B cell (primary cell): ENCODE data around the gene NFKBIA. TPM values are rescaled to one million over a fixed set of nuclear protein-coding genes. Genes with fewer than 3 reads are reported as not detected.

Source experiments
- ATAC-seq: fragments of 200-7000 bp; cut with Tn5 transposase; one replicate; pipeline ENCODE4 v1.10.0; 2021; ENCODE audit warnings: low read depth, mild to moderate bottlenecking, moderate number of reproducible peaks, moderate library complexity
- CTCF ChIA-PET: fragments of 350-600 bp; sonication (Branson Sonifier 250); formaldehyde crosslinking; loops from one replicate; lab custom pipeline; 2021; ENCODE audit warnings: antibody characterized with exemption, inconsistent platforms; lab: Charles Lee
- POLR2A ChIA-PET: fragments of 350-600 bp; sonication (Branson Sonifier 250); formaldehyde crosslinking; loops from one replicate; lab custom pipeline; 2021; ENCODE audit warnings: antibody characterized with exemption; lab: Charles Lee
- DNase-seq: peaks from one replicate; pipeline ENCODE4 v3.0.0; 2013
- H2AFZ ChIP-seq: 2 replicates; pipeline ENCODE4 v1.6.1; 2012; ENCODE audit warnings: mild to moderate bottlenecking, low read depth, low read length; ENCODE audit not compliant: insufficient read depth, poor library complexity, severe bottlenecking
- H3K27ac ChIP-seq, 2 donors: 1 replicate in 1 of 2; 2 replicates in 1 of 2; pipeline ENCODE4 v1.5.1; 2012 to 2013; ENCODE audit warnings: low read length in 2 of 2, mild to moderate bottlenecking in 2 of 2, moderate library complexity in 1 of 2
- H3K27me3 ChIP-seq, 4 experiments: fragments of 200-600 bp in 1 of 4; sonication (generic) in 1 of 4; replicated peaks in 1 of 4; 1 replicate in 2 of 4; 2 replicates in 2 of 4; pipeline versions ENCODE4 v1.6.1 to v1.7.0; 2013 to 2016; ENCODE audit warnings: low read length in 3 of 4, mild to moderate bottlenecking in 2 of 4, mixed read lengths in 1 of 4, moderate library complexity in 1 of 4; ENCODE audit not compliant: insufficient read depth in 4 of 4, control insufficient read depth in 3 of 4; ENCODE audit errors: control extremely low read depth in 1 of 4
- H3K36me3 ChIP-seq, 2 experiments: replicated peaks in 1 of 2; 1 replicate in 1 of 2; 2 replicates in 1 of 2; pipeline versions ENCODE4 v1.6.1 to v1.7.1; 2013; ENCODE audit warnings: low read length in 1 of 2; ENCODE audit not compliant: insufficient read depth in 2 of 2, control insufficient read depth in 1 of 2; ENCODE audit errors: control extremely low read depth in 1 of 2, extremely low read depth in 1 of 2
- H3K4me1 ChIP-seq, 2 donors: fragments of 200-600 bp in 1 of 2; sonication (generic) in 1 of 2; 1 replicate in 1 of 2; 2 replicates in 1 of 2; pipeline versions ENCODE4 v1.5.1 to v1.6.1; 2013 to 2017; ENCODE audit warnings: low read length in 2 of 2; ENCODE audit not compliant: control insufficient read depth in 2 of 2, insufficient read depth in 2 of 2
- H3K4me2 ChIP-seq: replicated peaks from 2 replicates; pipeline ENCODE3; 2012; ENCODE audit warnings: mild to moderate bottlenecking, low read depth, low read length; ENCODE audit not compliant: poor library complexity, severe bottlenecking
- H3K4me3 ChIP-seq, 5 experiments: fragments of 200-600 bp in 1 of 5; sonication (generic) in 1 of 5; 1 replicate in 3 of 5; 2 replicates in 2 of 5; pipeline versions ENCODE4 v1.5.1 to v1.7.0; 2011 to 2016; ENCODE audit warnings: low read length in 4 of 5, mild to moderate bottlenecking in 4 of 5, low read depth in 2 of 5, control low read depth in 1 of 5, moderate library complexity in 1 of 5; ENCODE audit not compliant: insufficient read depth in 1 of 5; ENCODE audit errors: control extremely low read depth in 1 of 5, extremely low read depth in 1 of 5
- H3K79me2 ChIP-seq: fragments of 200-600 bp; sonication (generic); one replicate; pipeline ENCODE4 v1.6.0; 2016; ENCODE audit warnings: low read length; ENCODE audit not compliant: control insufficient read depth, insufficient read depth
- H3K9ac ChIP-seq: fragments of 200-600 bp; sonication (generic); 2 replicates; pipeline ENCODE4 v1.6.1; 2017; ENCODE audit warnings: mild to moderate bottlenecking, low read length, moderate library complexity
- H3K9me3 ChIP-seq, 3 donors: one replicate each; pipeline versions ENCODE4 v1.6.1 to v1.7.1; 2013; ENCODE audit warnings: low read length in 2 of 3; ENCODE audit not compliant: control insufficient read depth in 2 of 3, insufficient read depth in 1 of 3; ENCODE audit errors: control extremely low read depth in 1 of 3
- H4K20me1 ChIP-seq: 2 replicates; pipeline ENCODE4 v1.6.0; 2012; ENCODE audit warnings: mild to moderate bottlenecking, low read length; ENCODE audit not compliant: insufficient read depth, control insufficient read depth, poor library complexity, severe bottlenecking
- H3K27ac Mint-ChIP-seq: one replicate; pipeline ENCODE4 v1.8.0; 2021; ENCODE audit warnings: mixed read lengths
- H3K27me3 Mint-ChIP-seq: one replicate; pipeline ENCODE4 v1.8.0; 2021; ENCODE audit warnings: mixed read lengths
- H3K4me1 Mint-ChIP-seq: one replicate; pipeline ENCODE4 v1.8.0; 2021; ENCODE audit warnings: mixed read lengths
- H3K4me3 Mint-ChIP-seq: one replicate; pipeline ENCODE4 v1.8.0; 2021; ENCODE audit warnings: mixed read lengths
- H3K9me3 Mint-ChIP-seq: one replicate; pipeline ENCODE4 v1.8.0; 2022; ENCODE audit warnings: mixed read lengths; ENCODE audit not compliant: insufficient read depth
- EZH2 ChIP-seq: IDR thresholded peaks from 2 replicates; pipeline ENCODE4 v1.6.1; 2012; ENCODE audit warnings: borderline replicate concordance, low read depth, mild to moderate bottlenecking, moderate library complexity, low read length; ENCODE audit not compliant: insufficient read depth, poor library complexity, severe bottlenecking
- whole genome bisulfite sequencing: methylation state at CpG from one replicate; pipeline ENCODE4 v1.1.5; 2013; ENCODE audit warnings: missing lambda C conversion rate; ENCODE audit not compliant: insufficient coverage; 5-methylcytosine and 5-hydroxymethylcytosine counted together
- intact Hi-C: fragments of 100-400 bp; cut with micrococcal nuclease; formaldehyde crosslinking; loops from one replicate; pipeline ENCODE4 v1.10.0; 2022
- polyA plus RNA-seq: library from polyadenylated mRNA; depleted of rRNA; stranded (reverse); fragments of >200 nt; gene quantifications from 2 replicates; pipeline ENCODE4 v1.2.3, GENCODE V29; 2012
- total RNA-seq, 2 donors: library from RNA; stranded (reverse); fragments of 120-200 nt in 1 of 2; gene quantifications; 1 replicate in 1 of 2; 2 replicates in 1 of 2; pipeline versions ENCODE4 v1.2.3 to v1.2.4, GENCODE V29; 2013 to 2022
- TF ChIP-seq, protein P1 (sequence below): fragments of 200-600 bp; IDR thresholded peaks from one replicate; pipeline ENCODE4 v1.8.0; 2022; ENCODE audit warnings: antibody characterized with exemption, mild to moderate bottlenecking

The NFKBIA gene
- total and polyA plus RNA-seq, 2 donors (not counting 1 experiment from before 2014, with no cell fraction given), result 308 to 3,195 TPM

GRCh38 chr14:35353409-35354172 is 51.0 kb downstream of the NFKBIA start:
- POLR2A ChIA-PET, result no interaction called here
- no peak for ATAC-seq
- WGBS, result 89% methylated on average over 7 of the region's 10 CpGs
- Mint-ChIP-seq H3K4me1 (peaks cover 3% of the 10 kb centered on the region), H3K27me3 (no peaks in the 10 kb centered on the region), H3K9me3 (no peaks in the 10 kb centered on the region), H3K27ac (no peak overlapping the region), H3K4me3 (no peak overlapping the region)
- Histone ChIP-seq H3K27ac (no peak overlapping the region), H3K4me1 (peaks cover 5 to 7% of the 10 kb centered on the region in 2 donors), H3K4me3 (no peak overlapping the region), H3K79me2 (no peaks in the 10 kb centered on the region), H2AFZ (no peak overlapping the region), H3K9me3 (no peaks in the 10 kb centered on the region), H4K20me1 (no peaks in the 10 kb centered on the region), H3K36me3 (no peaks in the 10 kb centered on the region), H3K9ac (no peak overlapping the region), H3K27me3 (no peaks in the 10 kb centered on the region), H3K4me2 (no peak overlapping the region)
- no peak for TF ChIP-seq EZH2
- TF ChIP-seq, protein P1, sequence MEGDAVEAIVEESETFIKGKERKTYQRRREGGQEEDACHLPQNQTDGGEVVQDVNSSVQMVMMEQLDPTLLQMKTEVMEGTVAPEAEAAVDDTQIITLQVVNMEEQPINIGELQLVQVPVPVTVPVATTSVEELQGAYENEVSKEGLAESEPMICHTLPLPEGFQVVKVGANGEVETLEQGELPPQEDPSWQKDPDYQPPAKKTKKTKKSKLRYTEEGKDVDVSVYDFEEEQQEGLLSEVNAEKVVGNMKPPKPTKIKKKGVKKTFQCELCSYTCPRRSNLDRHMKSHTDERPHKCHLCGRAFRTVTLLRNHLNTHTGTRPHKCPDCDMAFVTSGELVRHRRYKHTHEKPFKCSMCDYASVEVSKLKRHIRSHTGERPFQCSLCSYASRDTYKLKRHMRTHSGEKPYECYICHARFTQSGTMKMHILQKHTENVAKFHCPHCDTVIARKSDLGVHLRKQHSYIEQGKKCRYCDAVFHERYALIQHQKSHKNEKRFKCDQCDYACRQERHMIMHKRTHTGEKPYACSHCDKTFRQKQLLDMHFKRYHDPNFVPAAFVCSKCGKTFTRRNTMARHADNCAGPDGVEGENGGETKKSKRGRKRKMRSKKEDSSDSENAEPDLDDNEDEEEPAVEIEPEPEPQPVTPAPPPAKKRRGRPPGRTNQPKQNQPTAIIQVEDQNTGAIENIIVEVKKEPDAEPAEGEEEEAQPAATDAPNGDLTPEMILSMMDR, result no peak
- CTCF ChIA-PET, result interaction anchor here (0.6 kb wide), 1 partner anchor 34 kb away, joined by 3 read pairs; no protein-coding TSS in a partner anchor
- no peak for DNase-seq
- intact Hi-C loops, result no loop called here
